HUES64 (cell line): Measurements from ENCODE around the gene MEIS1.

Experiments used
- H3K27ac ChIP-seq: 2 replicates; pipeline ENCODE4 v1.7.0; 2013; ENCODE audit warnings: low read depth, low read length, inconsistent platforms
- H3K27me3 ChIP-seq: 2 replicates; pipeline ENCODE4 v1.6.1; 2013; ENCODE audit warnings: mild to moderate bottlenecking, low read length; ENCODE audit not compliant: insufficient read depth
- H3K36me3 ChIP-seq: 2 replicates; pipeline ENCODE4 v1.6.1; 2013; ENCODE audit warnings: mild to moderate bottlenecking, low read length; ENCODE audit not compliant: insufficient read depth
- H3K4me1 ChIP-seq: 2 replicates; pipeline ENCODE4 v1.6.1; 2013; ENCODE audit warnings: mild to moderate bottlenecking, low read length, moderate library complexity; ENCODE audit not compliant: insufficient read depth
- H3K4me3 ChIP-seq: 2 replicates; pipeline ENCODE4 v1.5.1; 2013; ENCODE audit warnings: mild to moderate bottlenecking, low read length, moderate library complexity
- H3K9ac ChIP-seq: 2 replicates; pipeline ENCODE4 v1.6.1; 2013; ENCODE audit warnings: mild to moderate bottlenecking, low read depth, low read length
- H3K9me3 ChIP-seq: 2 replicates; pipeline ENCODE4 v1.6.1; 2013; ENCODE audit warnings: low read depth, low read length; ENCODE audit not compliant: insufficient read depth
- WGBS: fragments of 150-250, 120-280 bp; methylation state at CpG from one replicate; pipeline ENCODE4 v1.1.7; 2013; ENCODE audit warnings: missing lambda C conversion rate; 5-methylcytosine and 5-hydroxymethylcytosine counted together

The MEIS1 gene

DNA sequence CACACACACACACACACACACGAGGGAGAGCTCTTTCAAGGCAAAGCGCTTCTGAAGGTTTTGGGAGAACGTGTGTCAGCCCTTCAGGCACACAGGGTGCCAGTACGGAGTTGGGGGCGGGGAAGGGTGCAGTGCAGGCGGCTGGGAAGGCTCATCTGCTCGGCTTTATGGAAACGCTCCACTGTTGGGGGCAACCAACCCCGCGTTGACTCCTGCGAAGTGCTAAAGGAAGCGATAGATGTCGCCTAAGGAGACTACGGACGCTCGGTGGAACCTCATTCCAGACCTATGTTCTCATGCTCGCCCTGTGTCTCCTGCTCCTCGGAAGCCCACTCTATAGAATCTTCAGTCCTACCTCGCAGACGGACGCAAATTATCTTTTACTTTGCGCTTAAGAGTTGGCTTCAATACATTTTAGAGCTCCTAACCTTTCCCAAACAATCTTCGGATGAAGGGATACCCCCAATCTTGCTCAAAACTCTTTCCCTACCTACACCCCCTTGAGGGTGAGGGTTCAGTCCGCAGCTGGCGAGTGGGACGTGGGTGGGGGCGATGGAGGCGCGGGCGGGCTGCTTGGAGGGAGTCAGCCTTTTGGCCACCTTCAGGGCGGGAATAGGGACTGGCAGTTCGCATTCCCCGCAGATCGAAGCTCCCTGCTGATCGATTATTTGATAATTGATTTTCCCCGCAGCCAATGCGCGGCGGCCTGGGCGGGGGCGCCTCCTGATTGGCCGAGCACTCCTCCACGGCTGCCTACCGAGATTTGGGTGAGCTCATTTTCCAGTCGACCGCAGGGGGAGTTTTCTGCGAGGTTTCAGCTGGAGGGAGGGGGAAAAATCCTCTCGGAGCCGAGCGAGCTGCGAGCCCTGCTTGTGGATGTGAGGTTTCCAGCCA, 1.9 kb upstream of the MEIS1 start:
- no peaks in the 10 kb centered on the region for H3K36me3 ChIP-seq
- under 1% methylated on average over 51 of the region's 51 CpGs for WGBS
- H3K9ac ChIP-seq, result peak overlapping the region; percentile 59; the same call in 1 of the 2 replicates
- peaks cover 40% of the 10 kb centered on the region for H3K4me1 ChIP-seq
- H3K9me3 ChIP-seq, result no peaks in the 10 kb centered on the region
- peaks cover 99% of the 10 kb centered on the region for H3K27me3 ChIP-seq
- H3K27ac ChIP-seq, result no peak overlapping the region
- H3K4me3 ChIP-seq, result peak overlapping the region; percentile 64

DNA sequence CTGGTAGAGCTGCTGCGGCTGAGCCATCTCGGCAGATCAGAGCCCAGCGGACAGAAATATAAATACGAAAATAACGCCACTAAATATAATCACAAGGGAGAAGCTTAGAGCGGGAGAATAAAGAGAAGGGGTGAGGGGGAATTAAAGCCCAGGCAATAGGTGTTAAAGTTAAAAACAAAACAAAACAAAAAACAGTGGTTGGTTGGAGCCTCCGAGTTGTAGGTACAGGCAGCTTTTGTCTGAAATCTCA, 1.3 kb upstream of the MEIS1 start:
- Histone ChIP-seq H3K27ac (no peak overlapping the region), H3K9me3 (no peaks in the 10 kb centered on the region), H3K4me1 (peaks cover 45% of the 10 kb centered on the region), H3K4me3 (peak overlapping the region; percentile 64), H3K27me3 (peaks cover 99% of the 10 kb centered on the region), H3K9ac (peak overlapping the region; percentile 59), H3K36me3 (no peaks in the 10 kb centered on the region)
- WGBS, result under 1% methylated on average over 2 of the region's 7 CpGs

DNA sequence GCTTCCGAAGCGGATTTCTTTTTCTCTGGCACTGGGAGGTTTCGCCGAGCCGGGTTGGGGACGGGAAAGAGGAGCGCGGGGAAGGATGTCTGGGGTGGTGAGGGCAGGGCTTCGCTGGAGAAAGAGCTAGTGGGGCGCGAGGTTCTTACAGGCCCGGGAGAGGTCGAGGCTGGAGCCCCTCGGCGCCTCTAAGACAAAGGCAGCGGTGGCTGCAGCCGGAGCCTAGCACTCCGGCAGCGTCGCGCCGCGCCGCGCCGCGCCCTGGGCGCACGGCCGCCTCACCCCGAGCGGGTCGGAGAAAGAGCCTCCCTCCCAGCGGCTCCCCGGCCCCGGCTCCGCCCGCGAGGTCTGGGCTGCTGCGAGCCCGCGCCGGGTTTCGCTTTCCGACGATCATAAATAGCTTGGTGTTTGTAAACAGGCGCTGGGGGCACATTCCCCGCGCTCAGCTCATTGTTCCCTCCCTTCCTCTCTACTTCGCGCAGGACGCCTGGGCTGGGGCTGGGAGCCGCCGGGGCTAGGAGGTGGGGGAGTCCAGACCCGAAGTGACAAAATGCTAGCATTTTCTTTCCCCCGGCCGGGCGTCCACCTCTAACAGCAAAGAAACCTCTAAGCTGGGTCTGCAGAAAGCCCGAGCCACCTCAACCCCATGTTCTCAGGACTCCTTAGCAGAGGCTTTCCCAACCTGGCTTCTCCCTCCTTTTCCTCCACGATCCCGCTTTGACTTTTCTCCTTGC, 813 bp upstream of the MEIS1 start:
- H3K4me3 ChIP-seq, result peak overlapping the region; percentile 64
- peak overlapping the region; percentile 59 for H3K9ac ChIP-seq
- H3K9me3 ChIP-seq, result no peaks in the 10 kb centered on the region

DNA sequence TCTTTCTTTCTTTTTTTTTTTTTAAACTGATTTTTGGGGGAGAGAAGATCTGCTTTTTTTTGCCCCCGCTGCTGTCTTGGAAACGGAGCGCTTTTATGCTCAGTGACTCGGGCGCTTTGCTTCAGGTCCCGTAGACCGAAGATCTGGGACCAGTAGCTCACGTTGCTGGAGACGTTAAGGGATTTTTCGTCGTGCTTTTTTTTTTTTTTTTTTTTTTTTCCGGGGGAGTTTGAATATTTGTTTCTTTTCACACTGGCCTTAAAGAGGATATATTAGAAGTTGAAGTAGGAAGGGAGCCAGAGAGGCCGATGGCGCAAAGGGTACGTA, 587 bp downstream of the MEIS1 start:
- peaks cover 99% of the 10 kb centered on the region for H3K27me3 ChIP-seq
- H3K9ac ChIP-seq, result peak overlapping the region; percentile 22; the same call in 1 of the 2 replicates
- H3K9me3 ChIP-seq, result no peaks in the 10 kb centered on the region
- whole genome bisulfite sequencing, result 2% methylated on average over 15 of the region's 15 CpGs
- no peaks in the 10 kb centered on the region for H3K36me3 ChIP-seq
- H3K4me1 ChIP-seq, result peaks cover 53% of the 10 kb centered on the region
- H3K4me3 ChIP-seq, result peak overlapping the region; percentile 64
- no peak overlapping the region for H3K27ac ChIP-seq

More for the DNA sequence above, 813 bp upstream of the MEIS1 start:
- no peak overlapping the region for H3K27ac ChIP-seq
- WGBS, result under 1% methylated on average over 61 of the region's 61 CpGs
- peaks cover 99% of the 10 kb centered on the region for H3K27me3 ChIP-seq
- peaks cover 48% of the 10 kb centered on the region for H3K4me1 ChIP-seq
- H3K36me3 ChIP-seq, result no peaks in the 10 kb centered on the region

DNA sequence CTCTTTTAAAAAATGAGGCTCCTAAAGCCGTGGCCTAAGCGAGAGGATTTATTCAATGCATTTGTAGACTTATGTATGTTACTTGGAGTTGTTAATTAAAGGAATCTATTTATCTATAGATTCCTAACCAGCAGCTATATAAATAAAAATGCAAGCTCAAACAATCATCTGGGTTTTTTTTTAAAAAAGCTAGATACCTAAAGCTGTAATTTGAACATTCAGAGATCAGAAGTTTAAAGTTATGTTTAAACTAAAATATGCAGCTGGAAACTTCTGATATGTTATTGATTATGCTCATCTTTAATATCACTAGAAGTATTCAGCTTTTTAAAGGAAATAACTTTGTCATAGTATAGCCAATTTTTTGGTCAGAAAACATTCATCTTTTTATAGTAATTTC, 1.0 kb downstream of the MEIS1 start:
- peaks cover 50% of the 10 kb centered on the region for H3K4me1 ChIP-seq
- peak overlapping the region; percentile 64 for H3K4me3 ChIP-seq
- no peak overlapping the region for H3K27ac ChIP-seq
- H3K27me3 ChIP-seq, result peaks cover 99% of the 10 kb centered on the region
- peak overlapping the region; percentile 22; the same call in 1 of the 2 replicates for H3K9ac ChIP-seq
- WGBS, result no CpG with 5 or more reads among the region's 2 CpGs
- no peaks in the 10 kb centered on the region for H3K36me3 ChIP-seq
- H3K9me3 ChIP-seq, result no peaks in the 10 kb centered on the region

DNA sequence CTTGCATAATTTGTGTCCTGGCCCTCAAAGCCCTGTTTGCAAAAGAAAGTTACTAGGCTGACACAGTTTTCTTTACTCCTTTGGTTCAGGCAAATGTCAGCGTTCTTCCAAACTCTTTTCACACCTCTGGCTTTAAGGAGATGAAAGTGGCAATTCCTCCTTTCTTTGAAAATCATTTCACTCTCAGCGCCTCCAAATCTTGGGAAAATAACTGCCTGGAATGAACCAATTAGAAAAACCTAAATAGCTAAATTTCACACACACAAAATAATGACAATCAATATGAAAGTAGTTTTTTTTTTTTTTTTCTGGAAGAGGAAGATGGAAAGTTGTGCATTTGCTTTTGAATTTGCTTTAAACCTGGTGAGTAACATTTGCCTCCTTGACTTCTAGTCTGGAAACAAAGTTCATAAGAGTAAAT, 1.7 kb downstream of the MEIS1 start:
- Histone ChIP-seq H3K9me3 (no peaks in the 10 kb centered on the region), H3K36me3 (no peaks in the 10 kb centered on the region), H3K4me3 (peak overlapping the region; percentile 64; the same call in 1 of the 2 replicates), H3K27ac (no peak overlapping the region), H3K9ac (no peak overlapping the region), H3K4me1 (peaks cover 56% of the 10 kb centered on the region), H3K27me3 (peaks cover 99% of the 10 kb centered on the region)
- WGBS, result 0% methylated on average over 2 of the region's 2 CpGs

DNA sequence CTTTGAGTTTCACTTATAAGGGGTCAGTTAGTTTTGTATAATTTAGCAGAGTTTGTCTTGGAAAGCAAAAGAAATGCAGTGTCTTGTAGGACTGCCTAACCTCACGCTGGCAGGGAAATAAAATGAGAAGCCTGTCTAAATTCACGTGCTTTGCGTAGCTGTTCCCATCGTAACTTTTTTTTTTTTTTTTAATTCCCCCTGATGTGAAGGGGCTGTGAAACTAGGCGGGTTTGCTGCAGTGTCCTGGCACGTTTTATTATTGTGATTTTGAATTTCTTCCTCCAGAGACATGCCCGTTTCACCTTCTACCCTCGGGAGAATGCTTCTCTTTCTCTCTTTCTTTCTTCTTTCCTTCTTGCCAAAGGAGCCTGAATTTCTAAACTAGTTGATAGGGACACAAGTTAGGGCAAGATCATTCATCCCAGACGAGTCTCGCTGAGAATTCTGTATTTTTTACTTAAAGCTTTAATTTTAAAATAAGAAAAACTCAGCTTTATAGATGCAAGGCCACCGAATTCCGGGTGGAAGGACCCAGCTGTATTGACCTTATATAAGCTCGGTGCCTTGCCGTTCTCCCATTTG, 2.3 kb downstream of the MEIS1 start:
- Histone ChIP-seq H3K4me1 (peaks cover 61% of the 10 kb centered on the region), H3K4me3 (peak overlapping the region; percentile 64; the same call in 1 of the 2 replicates), H3K36me3 (no peaks in the 10 kb centered on the region), H3K27ac (no peak overlapping the region), H3K27me3 (peaks cover 99% of the 10 kb centered on the region), H3K9ac (no peak overlapping the region), H3K9me3 (no peaks in the 10 kb centered on the region)
- WGBS, result 3% methylated on average over 11 of the region's 14 CpGs

DNA sequence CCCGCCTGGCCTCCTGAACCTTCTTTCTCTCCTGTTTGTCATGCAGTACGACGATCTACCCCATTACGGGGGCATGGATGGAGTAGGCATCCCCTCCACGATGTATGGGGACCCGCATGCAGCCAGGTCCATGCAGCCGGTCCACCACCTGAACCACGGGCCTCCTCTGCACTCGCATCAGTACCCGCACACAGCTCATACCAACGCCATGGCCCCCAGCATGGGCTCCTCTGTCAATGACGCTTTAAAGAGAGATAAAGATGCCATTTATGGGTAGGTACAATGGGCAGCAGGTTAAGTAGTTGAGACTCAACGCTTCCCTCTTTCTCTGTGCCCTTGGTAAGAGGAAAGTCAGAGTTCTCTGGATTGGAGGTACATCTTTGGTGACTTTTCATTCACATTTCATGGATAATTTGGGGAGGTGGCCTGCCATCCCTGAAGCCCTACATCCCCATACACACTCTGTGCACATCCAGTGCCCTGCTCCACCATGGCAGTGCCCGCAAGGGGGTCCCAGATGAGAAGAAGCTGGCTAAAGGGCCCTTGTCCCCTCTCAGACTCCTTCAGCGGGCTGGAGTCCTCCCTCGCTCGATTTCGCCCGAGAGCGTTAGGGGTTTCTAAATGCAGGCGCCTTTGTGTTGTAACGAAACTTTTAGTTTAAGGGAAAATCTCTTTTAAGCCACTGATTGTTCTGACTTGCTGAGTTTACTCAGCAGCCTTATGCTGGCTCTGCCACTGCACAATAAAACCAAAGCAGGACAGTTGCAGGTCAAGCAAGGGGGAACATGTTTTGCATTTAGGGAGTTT, 3.0 kb downstream of the MEIS1 start:
- Histone ChIP-seq H3K4me3 (peak overlapping the region; percentile 64; the same call in 1 of the 2 replicates), H3K9me3 (no peaks in the 10 kb centered on the region), H3K9ac (no peak overlapping the region), H3K27ac (no peak overlapping the region), H3K36me3 (no peaks in the 10 kb centered on the region), H3K4me1 (peaks cover 61% of the 10 kb centered on the region), H3K27me3 (peaks cover 99% of the 10 kb centered on the region)
- 2% methylated on average over 22 of the region's 22 CpGs for WGBS

DNA sequence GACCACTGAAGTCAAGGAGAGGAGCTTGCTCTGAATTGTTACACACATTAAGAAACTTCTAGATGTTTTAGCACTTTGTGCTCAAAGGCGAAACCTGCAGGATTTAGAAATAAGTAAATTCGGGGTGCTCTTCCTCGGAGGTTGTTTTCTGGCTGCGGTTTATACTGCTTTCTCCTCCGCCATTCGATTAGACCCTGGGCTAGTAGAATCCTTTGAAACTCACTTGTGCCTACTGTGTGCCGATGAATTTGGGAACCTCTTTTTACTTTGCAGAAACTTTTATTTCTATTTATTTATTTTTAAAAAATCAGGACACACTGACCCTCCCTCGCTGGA, 3.5 kb downstream of the MEIS1 start:
- Histone ChIP-seq H3K27ac (no peak overlapping the region), H3K27me3 (peaks cover 100% of the 10 kb centered on the region), H3K9ac (no peak overlapping the region), H3K36me3 (no peaks in the 10 kb centered on the region), H3K4me1 (peaks cover 66% of the 10 kb centered on the region), H3K4me3 (peak overlapping the region; percentile 64; the same call in 1 of the 2 replicates), H3K9me3 (no peaks in the 10 kb centered on the region)
- 10% methylated on average over 7 of the region's 8 CpGs for WGBS

DNA sequence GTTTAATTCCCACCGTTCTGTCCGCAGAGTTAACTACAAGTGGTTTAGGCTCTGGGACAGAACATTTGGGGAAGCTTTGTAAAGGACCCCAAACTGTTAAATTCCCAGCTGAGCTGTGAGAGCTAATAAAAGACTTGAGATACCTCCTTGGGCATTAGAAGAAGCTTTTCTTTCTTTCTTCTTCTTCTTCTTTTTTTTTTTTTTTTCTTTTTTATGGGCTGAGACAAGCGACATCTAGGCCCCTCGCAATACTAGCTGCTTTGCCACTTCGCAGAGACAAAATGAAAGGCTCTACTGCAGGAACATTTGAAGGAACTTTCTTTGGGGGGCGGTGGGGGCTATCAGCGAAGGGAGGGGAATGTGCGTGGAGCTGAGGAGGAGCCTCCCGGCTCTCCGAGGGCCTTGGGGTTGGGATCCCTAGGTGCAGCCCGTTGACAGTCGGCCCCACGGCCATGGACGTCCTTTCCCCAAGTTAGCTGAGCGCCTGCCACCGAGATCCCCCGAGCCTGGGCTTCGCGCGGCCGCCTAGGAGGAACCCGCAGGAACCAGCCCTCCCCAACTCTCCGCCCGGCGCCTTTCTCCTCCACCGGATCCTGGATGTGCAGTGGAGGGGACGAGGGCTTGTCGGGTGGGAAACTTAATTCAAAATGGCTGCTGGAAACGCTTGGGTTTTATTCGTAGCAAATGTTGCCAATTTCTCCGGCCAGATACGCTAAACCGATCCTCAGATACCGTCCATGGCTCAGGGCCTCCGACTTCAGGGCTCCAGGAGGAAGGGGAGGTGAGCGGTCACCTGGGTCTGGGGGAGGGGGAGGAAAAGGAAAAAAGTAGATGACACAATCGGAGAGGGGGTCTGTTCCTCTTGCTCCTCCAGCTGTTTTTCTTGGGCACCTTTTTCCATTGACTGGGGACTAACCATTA, 4.2 kb downstream of the MEIS1 start:
- Histone ChIP-seq H3K9me3 (no peaks in the 10 kb centered on the region), H3K9ac (peak overlapping the region; percentile 34; the same call in 1 of the 2 replicates), H3K4me3 (peak overlapping the region; percentile 59), H3K27me3 (peaks cover 100% of the 10 kb centered on the region), H3K4me1 (peaks cover 71% of the 10 kb centered on the region), H3K27ac (no peak overlapping the region), H3K36me3 (no peaks in the 10 kb centered on the region)
- WGBS, result 1% methylated on average over 34 of the region's 37 CpGs
